ENCODE data around the gene EFCC1.

The EFCC1 gene

DNA sequence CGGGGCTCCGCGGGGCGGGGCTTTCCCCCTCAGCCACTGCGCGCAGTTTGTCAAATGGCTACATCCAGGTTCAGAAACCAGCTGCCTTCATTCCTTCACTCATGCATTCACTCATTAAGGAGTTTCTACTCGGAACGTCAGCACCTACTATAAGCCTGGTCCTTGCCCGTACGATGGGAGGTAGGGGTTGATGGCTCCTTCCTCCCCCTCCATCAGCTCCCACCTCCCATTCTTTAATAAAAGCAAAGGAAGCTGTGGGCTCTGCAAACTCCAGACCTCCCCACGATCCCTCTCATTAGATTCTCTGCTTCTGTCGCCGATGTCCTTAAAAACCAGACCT, 7.0 kb upstream of the EFCC1 start:
- no peak for FAIRE-seq
- no peak for DNase-seq (ENCODE audit: extremely low spot score, insufficient read length, low read depth)

DNA sequence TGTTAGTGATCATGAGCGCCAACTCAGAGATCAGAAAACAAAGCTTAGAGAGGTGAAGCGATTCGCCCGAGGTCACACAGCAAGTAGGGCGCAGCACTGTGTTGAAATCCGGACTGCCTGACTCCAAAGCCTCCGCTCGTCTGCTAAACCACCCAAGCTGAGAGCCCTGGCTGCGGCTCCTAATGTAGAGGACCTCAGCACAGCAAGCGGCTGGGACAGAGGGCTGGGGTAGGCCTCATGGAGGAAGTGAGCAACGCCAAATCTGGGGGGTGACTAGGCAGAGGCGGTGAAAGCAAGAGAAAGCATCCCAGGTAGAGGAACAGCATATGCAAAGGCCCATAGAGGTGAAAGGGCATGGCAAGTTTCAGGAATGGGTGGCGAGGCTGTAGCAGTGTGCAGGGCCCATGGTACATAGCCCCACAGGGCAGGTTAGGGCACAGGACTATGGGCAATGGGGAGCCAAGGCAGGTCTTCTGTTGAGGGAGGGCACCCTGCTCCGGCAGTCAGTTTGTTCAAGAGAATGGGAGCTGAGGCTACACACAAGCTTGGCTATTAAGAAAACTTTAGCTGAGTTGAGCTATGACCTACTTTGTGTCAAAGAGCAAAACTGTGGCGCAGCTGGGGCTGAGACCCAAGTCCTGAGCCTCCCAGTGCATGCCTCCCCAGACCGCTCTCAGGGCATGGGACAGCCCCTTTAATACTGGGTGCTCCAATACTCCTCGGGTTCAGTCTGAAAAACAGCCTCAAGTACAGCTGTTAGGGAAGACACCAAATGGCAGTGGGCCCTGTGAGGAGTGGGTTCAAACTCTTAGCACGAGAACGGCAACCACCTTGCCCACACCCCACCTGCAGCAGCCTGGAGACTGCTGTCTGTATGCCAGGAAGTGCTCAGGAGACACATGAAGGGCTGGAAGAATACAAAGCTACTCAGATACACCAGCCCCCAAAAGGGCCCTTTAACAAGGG, 6.2 kb upstream of the EFCC1 start:
- FAIRE-seq = no peak

DNA sequence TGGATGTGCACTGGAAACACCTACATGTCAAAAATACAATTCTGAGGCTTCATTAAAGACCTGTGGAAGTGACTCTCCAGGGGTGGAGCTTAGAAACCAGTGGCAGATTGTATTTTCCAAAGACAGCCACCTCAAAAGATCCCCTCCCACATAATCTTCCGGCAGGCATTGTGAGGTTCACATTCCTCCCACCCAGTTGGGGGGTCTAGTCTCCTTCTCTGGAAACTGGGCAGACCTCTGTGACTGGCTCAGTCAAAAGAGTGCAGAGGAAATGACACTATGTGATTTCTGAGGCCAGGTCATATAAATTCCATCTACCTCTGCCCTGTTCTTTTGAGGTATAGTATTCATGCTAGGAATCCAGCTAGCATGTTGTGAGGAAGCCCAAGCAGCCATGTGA, 5.4 kb upstream of the EFCC1 start:
- no peak for FAIRE-seq
- no peak for DNase-seq (ENCODE audit: extremely low spot score, insufficient read length, low read depth)

More for the DNA sequence above, 6.2 kb upstream of the EFCC1 start:
- no peak for DNase-seq (ENCODE audit: extremely low spot score, insufficient read length, low read depth)

DNA sequence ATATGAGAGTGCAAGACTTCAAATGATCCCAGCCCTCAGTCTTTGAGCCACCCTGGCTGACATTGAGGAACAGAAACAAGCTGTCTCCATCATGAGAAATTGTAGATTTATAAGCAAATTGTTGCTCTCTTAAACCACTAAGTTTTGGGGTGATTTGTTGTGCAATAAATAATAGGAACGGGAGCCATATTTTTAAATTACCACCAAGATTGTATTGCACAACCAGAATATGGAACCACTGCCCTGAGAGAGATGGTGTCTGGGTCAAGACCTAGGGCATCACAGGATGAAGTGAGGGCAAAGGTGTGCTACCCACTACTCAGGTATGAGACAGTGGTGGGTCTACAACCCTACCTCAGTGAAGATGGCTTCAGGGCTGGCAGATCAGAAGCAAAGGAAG, 4.9 kb upstream of the EFCC1 start:
- DNase-seq (ENCODE audit: extremely low spot score, insufficient read length, low read depth) (no peak), FAIRE-seq (no peak)

- no peak for FAIRE-seq
- no peak for DNase-seq (ENCODE audit: extremely low spot score, insufficient read length, low read depth)
Measured at GRCh38 chr3:128996726-128997125, 4.4 kb upstream of the EFCC1 start.

DNA sequence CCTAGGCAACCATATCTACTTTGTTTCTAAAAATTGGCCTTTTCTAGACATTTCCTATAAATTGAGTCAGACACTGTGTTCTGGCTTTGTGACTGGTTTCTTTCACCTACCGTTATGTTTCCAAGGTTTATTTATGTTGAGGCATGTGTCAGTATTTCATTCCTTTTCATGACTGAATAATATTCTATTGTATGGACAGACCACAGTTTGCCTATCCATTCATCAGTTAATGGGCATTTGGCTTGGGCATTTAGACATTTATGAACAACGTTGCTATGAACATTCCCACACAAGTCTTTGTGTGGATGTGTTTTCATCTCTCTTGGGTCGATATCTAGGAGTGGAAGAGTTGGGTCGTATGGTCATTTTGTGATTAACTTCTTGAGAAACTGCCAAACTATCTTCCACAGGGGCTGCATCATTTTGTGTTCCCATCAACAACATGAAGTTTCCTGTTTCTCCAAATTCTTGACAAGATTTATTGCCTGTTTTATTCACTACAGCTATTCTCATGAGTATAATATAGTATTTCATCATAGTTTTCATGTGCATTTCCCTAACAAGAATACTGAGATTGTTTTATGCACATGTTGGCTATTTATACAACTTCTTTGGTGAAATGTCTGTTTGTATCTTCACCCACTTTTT, 3.5 kb upstream of the EFCC1 start:
- DNase-seq (ENCODE audit: extremely low spot score, insufficient read length, low read depth) (no peak), FAIRE-seq (no peak)

- no peak for DNase-seq (ENCODE audit: extremely low spot score, insufficient read length, low read depth)
- FAIRE-seq = no peak
Measured at GRCh38 chr3:128998561-128998960, 2.5 kb upstream of the EFCC1 start.

GRCh38 chr3:128999102-128999501, 2.0 kb upstream of the EFCC1 start:
- DNase-seq (ENCODE audit: extremely low spot score, insufficient read length, low read depth) = no peak
- no peak for FAIRE-seq

DNA sequence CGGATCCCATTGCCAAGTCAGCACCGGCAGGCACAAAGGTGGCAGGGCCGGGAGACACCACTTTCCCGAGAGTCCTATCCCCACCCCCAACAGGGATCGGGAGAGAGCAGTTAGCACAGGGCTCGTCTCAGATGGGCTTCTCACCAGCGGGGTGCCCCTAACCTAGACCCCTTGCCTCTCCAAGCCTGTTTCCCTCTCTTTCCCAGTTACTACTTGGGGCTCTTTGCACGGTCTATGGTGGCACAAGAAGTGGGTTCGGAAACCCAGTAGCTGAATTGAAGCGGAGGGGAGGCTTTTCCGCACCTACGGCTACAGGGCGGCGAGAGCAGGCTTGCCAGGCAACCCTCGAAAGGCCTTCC, 383 bp upstream of the EFCC1 start:
- FAIRE-seq (no peak), DNase-seq (ENCODE audit: extremely low spot score, insufficient read length, low read depth) (no peak)

DNA sequence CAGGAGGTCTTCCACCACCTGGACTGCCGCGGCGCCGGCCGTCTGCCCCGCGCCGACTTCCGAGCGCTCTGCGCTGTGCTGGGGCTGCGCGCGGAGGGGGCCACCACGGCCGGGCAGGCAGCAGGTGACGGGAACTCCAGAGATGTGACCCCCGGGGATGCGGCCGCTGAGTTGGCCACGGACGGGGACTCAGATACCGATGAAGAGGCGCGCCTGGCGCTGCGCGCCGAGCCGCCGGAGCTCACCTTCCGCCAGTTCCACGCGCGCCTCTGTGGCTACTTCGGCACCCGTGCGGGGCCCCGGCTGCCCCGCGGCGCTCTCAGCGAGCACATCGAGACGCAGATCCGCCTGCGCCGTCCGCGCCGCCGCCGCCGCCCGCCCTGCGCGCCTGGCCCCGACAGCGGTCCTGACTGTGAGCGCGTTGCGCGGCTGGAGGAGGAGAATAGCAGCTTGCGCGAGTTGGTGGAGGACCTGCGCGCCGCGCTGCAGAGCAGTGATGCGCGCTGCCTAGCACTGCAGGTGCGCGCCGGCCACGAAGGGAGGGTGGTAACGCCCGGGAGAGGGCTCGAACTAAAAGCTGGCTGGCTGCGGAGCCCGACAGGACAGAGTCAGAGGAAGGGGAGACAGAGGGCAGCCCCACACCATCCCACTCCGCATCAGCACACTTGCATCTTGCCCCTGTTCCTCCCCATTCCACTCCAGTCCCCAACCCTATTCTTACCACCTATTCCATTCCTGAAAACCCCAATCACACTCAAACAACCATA, 885 bp downstream of the EFCC1 start:
- DNase-seq (ENCODE audit: extremely low spot score, insufficient read length, low read depth) = no peak
- FAIRE-seq = no peak

DNA sequence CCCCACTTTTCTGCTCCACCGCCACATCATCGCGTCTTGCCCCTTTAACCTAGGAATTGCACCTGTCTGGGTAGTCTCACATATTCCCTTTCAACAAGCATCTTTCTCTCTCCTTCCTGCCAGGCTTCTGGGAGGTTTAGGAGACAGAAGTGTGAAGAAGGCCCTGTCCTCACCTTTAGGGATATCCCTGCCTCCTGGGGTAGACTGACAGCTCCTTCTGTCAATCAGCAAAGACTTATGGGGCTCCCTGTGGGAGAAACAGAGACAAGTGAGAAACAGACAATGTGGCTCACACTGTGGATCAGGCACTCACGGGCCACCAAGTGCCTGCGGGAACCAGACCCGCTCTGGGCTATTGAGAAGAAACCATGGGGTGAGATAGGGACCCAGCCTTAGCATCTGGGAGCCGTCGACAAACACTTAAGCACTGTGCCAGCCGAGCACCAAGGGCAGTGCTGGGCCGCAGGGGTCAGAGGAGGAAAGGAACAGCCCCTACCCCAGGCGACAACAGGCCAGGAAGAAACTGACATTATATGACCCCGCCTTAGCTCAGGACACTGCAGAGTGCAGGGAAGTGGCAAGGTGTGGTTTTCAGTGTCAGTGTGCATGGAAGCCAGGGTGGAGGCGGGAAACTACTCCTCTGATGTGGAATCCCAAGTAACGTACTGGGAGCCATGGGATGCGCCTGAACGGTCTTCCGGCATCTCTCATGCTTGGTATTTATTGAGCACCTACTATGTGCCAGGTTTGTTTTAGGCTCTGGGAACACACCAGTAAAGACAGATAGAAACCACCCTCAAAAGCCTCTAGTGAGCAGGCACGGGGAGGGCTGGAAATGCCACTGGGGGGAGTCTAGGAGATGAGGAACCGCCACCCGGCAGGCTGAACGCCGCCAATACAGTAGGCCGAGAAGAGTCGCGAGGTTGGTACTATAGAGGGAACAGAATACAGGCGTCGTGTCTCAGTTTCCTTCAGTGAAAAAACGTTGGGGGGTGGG, 1.8 kb downstream of the EFCC1 start:
- FAIRE-seq = no peak

DNA sequence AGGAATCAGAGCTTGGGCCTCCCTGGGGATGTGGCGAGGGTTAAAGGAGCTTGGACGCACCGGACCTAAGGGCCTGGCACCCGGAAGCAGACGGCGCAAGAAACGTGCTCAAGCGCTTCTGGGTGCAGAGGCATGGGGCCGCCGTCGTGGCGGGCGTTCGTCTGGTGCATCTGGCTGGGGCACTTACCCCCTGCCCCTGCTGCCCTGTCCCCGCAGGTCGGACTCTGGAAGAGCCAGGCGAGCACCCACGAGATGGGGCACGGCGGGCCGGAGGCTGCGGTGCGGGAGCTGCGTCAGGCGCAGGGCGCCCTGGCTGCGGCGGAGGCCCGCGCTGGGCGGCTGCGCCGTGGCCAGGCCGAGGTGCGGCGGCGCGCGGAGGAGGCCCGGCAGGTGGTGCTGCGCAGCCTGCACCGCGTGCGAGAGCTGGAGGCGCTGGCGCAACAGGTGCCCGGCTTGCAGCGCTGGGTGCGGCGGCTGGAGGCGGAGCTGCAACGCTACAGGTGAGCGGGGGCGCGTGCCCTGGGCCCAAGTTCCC, 2.5 kb downstream of the EFCC1 start:
- DNase-seq (ENCODE audit: extremely low spot score, insufficient read length, low read depth) = no peak

More for the DNA sequence above, 1.8 kb downstream of the EFCC1 start:
- DNase-seq (ENCODE audit: extremely low spot score, insufficient read length, low read depth) = no peak

DNA sequence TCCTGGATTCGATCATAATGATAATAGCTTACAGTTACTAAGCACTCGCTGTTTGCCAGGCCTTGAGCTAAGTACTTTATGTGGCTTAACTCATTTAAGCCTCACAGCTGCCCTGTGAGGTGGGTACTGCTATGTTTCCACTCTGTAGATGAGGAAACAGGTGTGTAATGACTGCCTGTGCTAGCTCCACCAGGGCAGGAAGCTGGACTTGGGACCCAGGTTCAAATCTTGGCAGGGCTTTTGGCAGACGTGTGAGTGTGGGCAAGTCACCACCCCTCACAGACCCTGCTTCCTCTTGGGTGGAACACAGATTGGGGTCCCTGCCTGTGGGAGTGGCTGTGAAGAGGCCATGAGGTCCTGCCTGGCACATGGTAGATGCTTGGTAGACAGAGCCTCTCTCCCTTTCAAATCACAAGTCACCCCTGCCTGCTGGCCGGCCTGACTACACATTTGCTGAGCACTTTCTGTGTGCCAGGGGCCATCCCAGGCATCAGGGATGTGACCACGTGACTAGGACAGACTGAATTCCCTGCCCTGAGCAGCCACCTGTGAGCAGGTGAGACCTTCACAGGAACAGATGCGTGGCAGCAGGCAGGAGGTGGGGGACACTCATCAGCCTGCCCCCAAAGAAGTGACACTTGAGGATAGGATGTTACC, 3.7 kb downstream of the EFCC1 start:
- no peak for DNase-seq (ENCODE audit: extremely low spot score, insufficient read length, low read depth)
- no peak for FAIRE-seq

More for the DNA sequence above, 2.5 kb downstream of the EFCC1 start:
- no peak for FAIRE-seq

DNA sequence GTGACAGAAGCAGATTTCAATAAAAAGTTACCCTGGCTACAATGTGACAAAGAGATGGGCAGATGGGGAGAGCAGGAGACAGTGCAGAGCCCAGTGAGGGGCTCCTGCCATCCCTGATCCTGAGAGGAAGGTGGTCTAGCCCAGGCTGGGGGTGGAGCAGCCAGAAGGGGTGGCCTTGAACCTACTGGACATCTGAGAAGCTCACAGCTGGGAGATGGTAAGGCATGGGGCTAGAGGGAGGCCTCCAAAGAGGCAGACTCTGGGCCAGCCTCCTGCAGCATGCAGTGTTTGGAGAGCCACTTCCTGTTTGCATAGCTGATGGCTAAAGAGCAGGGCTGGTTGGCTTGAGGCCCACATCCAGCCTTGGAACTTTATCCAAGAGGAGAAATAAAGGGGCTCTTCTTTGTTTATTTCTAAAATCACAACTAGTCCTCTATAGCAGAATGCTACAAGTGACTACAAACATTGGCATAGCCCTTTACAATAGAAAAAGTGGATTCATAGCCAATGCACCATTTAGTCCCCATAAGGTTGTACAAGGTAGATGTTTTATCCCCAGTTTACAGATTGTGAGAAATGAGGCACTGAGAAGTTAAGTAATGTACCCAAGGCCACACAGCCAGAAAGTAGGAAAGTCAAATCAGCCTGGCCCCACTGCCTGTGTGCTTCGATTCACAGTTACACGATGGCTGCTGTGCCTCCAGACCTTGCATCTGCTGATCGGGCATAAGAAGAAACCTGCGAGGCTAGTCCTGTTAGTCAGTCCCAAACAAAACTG, 4.6 kb downstream of the EFCC1 start:
- DNase-seq (ENCODE audit: extremely low spot score, insufficient read length, low read depth) = no peak

GRCh38 chr3:129006864-129007263, 5.8 kb downstream of the EFCC1 start:
- DNase-seq (ENCODE audit: extremely low spot score, insufficient read length, low read depth) = no peak
- FAIRE-seq = no peak

More for the DNA sequence above, 4.6 kb downstream of the EFCC1 start:
- FAIRE-seq = no peak

DNA sequence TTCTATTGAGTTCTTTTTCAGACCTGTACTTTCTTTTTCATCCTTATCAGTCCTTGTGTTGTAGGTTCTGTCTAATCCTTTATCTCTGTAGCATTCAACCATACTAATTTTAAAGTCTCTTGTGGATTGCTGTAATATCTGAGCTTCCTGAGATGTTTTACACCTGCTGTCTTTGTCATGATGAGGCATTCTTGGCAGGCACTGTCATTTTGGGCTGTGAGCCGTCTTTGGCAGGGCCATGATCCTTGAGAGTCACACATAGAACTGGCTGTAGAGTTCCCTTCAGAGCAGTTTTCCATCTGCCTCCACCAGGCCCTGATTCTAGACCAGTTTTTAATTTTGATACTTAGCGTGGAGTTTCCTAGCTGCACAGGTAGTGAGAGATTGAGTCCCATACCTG, 6.7 kb downstream of the EFCC1 start:
- DNase-seq (ENCODE audit: extremely low spot score, insufficient read length, low read depth) (no peak), FAIRE-seq (no peak)

- FAIRE-seq (no peak), DNase-seq (ENCODE audit: extremely low spot score, insufficient read length, low read depth) (no peak)
Measured at GRCh38 chr3:129009266-129009665, 8.2 kb downstream of the EFCC1 start.

- DNase-seq (ENCODE audit: extremely low spot score, insufficient read length, low read depth) (no peak), FAIRE-seq (no peak)
Measured at GRCh38 chr3:129010310-129010956, 9.3 kb downstream of the EFCC1 start.
